Esophagus muscularis mucosa (tissue), 4 donors: ENCODE measurements around the gene MPC2.

Source experiments
- CTCF ChIP-seq, 3 experiments: fragments of 200-600 bp in 2 of 3; fragments of 450-650 bp in 1 of 3; sonication (generic) in 2 of 3; IDR thresholded peaks; one replicate each; pipeline ENCODE4 v1.5.1; 2017 to 2019; ENCODE audit warnings: antibody characterized with exemption in 3 of 3, mild to moderate bottlenecking in 2 of 3, moderate library complexity in 1 of 3
- EP300 ChIP-seq: sonication (generic); formaldehyde crosslinking; IDR thresholded peaks from one replicate; pipeline ENCODE4 v1.6.1; 2017; ENCODE audit warnings: antibody characterized with exemption
- POLR2A ChIP-seq: fragments of 450-650 bp; IDR thresholded peaks from one replicate; pipeline ENCODE4 v1.6.1; 2017; ENCODE audit warnings: antibody characterized with exemption, moderate library complexity, mild to moderate bottlenecking, low read depth
- POLR2AphosphoS5 ChIP-seq, 2 donors: sonication (generic); formaldehyde crosslinking; IDR thresholded peaks; one replicate each; pipeline ENCODE4 v1.6.1; 2017; ENCODE audit warnings: antibody characterized with exemption in 2 of 2

- TF ChIP-seq CTCF (IDR thresholded peaks at IDR 0.05): no peak
- TF ChIP-seq POLR2AphosphoS5 (IDR thresholded peaks at IDR 0.05): no peak
- TF ChIP-seq POLR2A: no peak
- TF ChIP-seq EP300: no peak
These were observed 14.8 kb downstream of the MPC2 start for GRCh38 chr1:167922023-167922422.
